KMS-11 (cell line): ENCODE measurements around the gene ZBTB24.

Experiments used
- H2AFZ ChIP-seq: fragments of 200-600 bp; sonication (generic); 2 replicates; pipeline ENCODE4 v1.6.1; 2016; ENCODE audit warnings: antibody characterized with exemption, mixed run types, low read depth
- H3K27ac ChIP-seq: fragments of 200-600 bp; sonication (generic); 2 replicates; pipeline ENCODE4 v1.6.1; 2016; ENCODE audit warnings: mild to moderate bottlenecking, mixed run types
- H3K27me3 ChIP-seq: fragments of 200-600 bp; sonication (generic); 2 replicates; pipeline ENCODE4 v1.6.1; 2017; ENCODE audit warnings: mild to moderate bottlenecking, low read depth, mixed run types, moderate library complexity; ENCODE audit not compliant: insufficient read depth
- H3K36me3 ChIP-seq: fragments of 200-600 bp; sonication (generic); 2 replicates; pipeline ENCODE4 v1.6.1; 2017; ENCODE audit warnings: mild to moderate bottlenecking, mixed run types; ENCODE audit not compliant: insufficient read depth
- H3K4me1 ChIP-seq: fragments of 200-600 bp; sonication (generic); 2 replicates; pipeline ENCODE4 v1.6.1; 2016; ENCODE audit warnings: mild to moderate bottlenecking, low read depth, mixed run types; ENCODE audit not compliant: poor library complexity, severe bottlenecking
- H3K4me2 ChIP-seq: fragments of 200-600 bp; sonication (generic); 2 replicates; pipeline ENCODE4 v1.7.0; 2016; ENCODE audit warnings: mild to moderate bottlenecking, mixed run types
- H3K4me3 ChIP-seq: fragments of 200-600 bp; sonication (generic); IDR thresholded peaks from 2 replicates; pipeline ENCODE4 v1.6.1; 2017; ENCODE audit warnings: low read depth, low read length, mixed read lengths; ENCODE audit not compliant: insufficient read depth
- H3K79me2 ChIP-seq: fragments of 200-600 bp; sonication (generic); 2 replicates; pipeline ENCODE4 v1.6.1; 2016; ENCODE audit warnings: low read depth, mixed run types; ENCODE audit not compliant: insufficient read depth
- H3K9ac ChIP-seq: fragments of 200-600 bp; sonication (generic); 2 replicates; pipeline ENCODE4 v1.6.1; 2016; ENCODE audit warnings: mild to moderate bottlenecking, mixed run types
- H4K20me1 ChIP-seq: fragments of 200-600 bp; sonication (generic); 2 replicates; pipeline ENCODE4 v1.6.1; 2016; ENCODE audit warnings: mild to moderate bottlenecking, mixed run types; ENCODE audit not compliant: insufficient read depth
- CTCF ChIP-seq: fragments of 200-600 bp; sonication (generic); conservative IDR thresholded peaks from 2 replicates; pipeline ENCODE4 v1.6.1; 2017; ENCODE audit warnings: low read depth, mild to moderate bottlenecking, antibody characterized with exemption, low read length, moderate library complexity, mixed read lengths

The ZBTB24 gene

GRCh38 chr6:109482905-109483734, at the start of gene ZBTB24:
Gene ZBTB24 (minus strand): TSS chr6:109483219. CDS start chr6:109482026, 1,193 bp downstream.
- no peak for TF ChIP-seq CTCF
- Histone ChIP-seq H3K4me2 (peak within 1 kb of the TSS; percentile 78), H3K9ac (peak within 1 kb of the TSS; percentile 73)

GRCh38 chr6:109531446-109531845, 48.4 kb upstream of the ZBTB24 start:
- Histone ChIP-seq H3K4me3 (no peak overlapping the region), H3K79me2 (no peaks in the 10 kb centered on the region), H3K36me3 (no peaks in the 10 kb centered on the region), H3K27me3 (no peaks in the 10 kb centered on the region), H3K4me1 (no peaks in the 10 kb centered on the region), H3K9ac (no peak overlapping the region), H2AFZ (no peak overlapping the region), H3K27ac (no peak overlapping the region), H4K20me1 (no peaks in the 10 kb centered on the region), H3K4me2 (no peak overlapping the region)
- TF ChIP-seq CTCF, result no peak

More at GRCh38 chr6:109482905-109483734, at the start of gene ZBTB24:
- H3K27me3 ChIP-seq, result no peaks in the 10 kb centered on the region
- peaks cover 47% of the 10 kb centered on the region for H3K79me2 ChIP-seq
- H3K4me3 ChIP-seq, result no peak within 1 kb of the TSS
- peak within 1 kb of the TSS; percentile 54; the same call in 1 of the 2 replicates for H2AFZ ChIP-seq
- H3K27ac ChIP-seq, result peak within 1 kb of the TSS; percentile 46
- H4K20me1 ChIP-seq, result no peaks in the 10 kb centered on the region
- H3K4me1 ChIP-seq, result peaks cover 41% of the 10 kb centered on the region
- H3K36me3 ChIP-seq, result no peaks in the 10 kb centered on the region

GRCh38 chr6:109527989-109528388, 45.0 kb upstream of the ZBTB24 start:
- Histone ChIP-seq H3K4me2 (no peak overlapping the region), H4K20me1 (no peaks in the 10 kb centered on the region), H2AFZ (no peak overlapping the region), H3K27ac (no peak overlapping the region), H3K79me2 (no peaks in the 10 kb centered on the region), H3K9ac (no peak overlapping the region), H3K4me3 (no peak overlapping the region), H3K27me3 (no peaks in the 10 kb centered on the region), H3K36me3 (no peaks in the 10 kb centered on the region), H3K4me1 (no peaks in the 10 kb centered on the region)
- TF ChIP-seq CTCF, result no peak

GRCh38 chr6:109526905-109527628, 44.0 kb upstream of the ZBTB24 start:
- Histone ChIP-seq H2AFZ (peak overlapping the region; percentile 54; the same call in 1 of the 2 replicates), H4K20me1 (no peaks in the 10 kb centered on the region), H3K27me3 (no peaks in the 10 kb centered on the region), H3K9ac (no peak overlapping the region), H3K4me3 (no peak overlapping the region), H3K4me2 (no peak overlapping the region), H3K4me1 (no peaks in the 10 kb centered on the region), H3K27ac (no peak overlapping the region), H3K36me3 (no peaks in the 10 kb centered on the region), H3K79me2 (no peaks in the 10 kb centered on the region)
- TF ChIP-seq CTCF, result peak; percentile 64
